Astrocyte (in vitro differentiated cells and primary cell): ENCODE data around the gene GRIA1. TPM values are rescaled to one million over a fixed set of nuclear protein-coding genes. Genes with fewer than 3 reads are reported as not detected.
A peak's percentile ranks its signal among the peaks of the same experiment; 100 is the strongest.

ENCODE experiments used
- DNase-seq: peaks from one replicate; pipeline ENCODE4 v3.0.0-alpha.2; 2010; ENCODE audit warnings: low read depth
- FAIRE-seq: peaks from 2 replicates; lab custom pipeline; 2011; peaks lifted over from hg19 to GRCh38; lab: Jason Lieb, UNC
- H2AFZ ChIP-seq: 2 replicates; pipeline ENCODE4 v1.6.0; 2012; ENCODE audit warnings: low read depth, low read length, inconsistent platforms
- H3K27ac ChIP-seq: 2 replicates; pipeline ENCODE4 v1.5.1; 2011; ENCODE audit warnings: low read depth, low read length, inconsistent platforms
- H3K27me3 ChIP-seq: 2 replicates; pipeline ENCODE4 v1.6.0; 2011; ENCODE audit warnings: low read length, inconsistent platforms; ENCODE audit not compliant: insufficient read depth
- H3K36me3 ChIP-seq: 2 replicates; pipeline ENCODE4 v1.5.1; 2011; ENCODE audit warnings: low read length, inconsistent platforms; ENCODE audit not compliant: insufficient read depth
- H3K4me1 ChIP-seq: 2 replicates; pipeline ENCODE4 v1.5.1; 2011; ENCODE audit warnings: low read length, inconsistent platforms; ENCODE audit not compliant: insufficient read depth
- H3K4me2 ChIP-seq: 2 replicates; pipeline ENCODE4 v1.6.0; 2012; ENCODE audit warnings: low read length, inconsistent platforms
- H3K4me3 ChIP-seq: 2 replicates; pipeline ENCODE4 v1.5.1; 2011; ENCODE audit warnings: low read depth, mild to moderate bottlenecking, low read length, inconsistent platforms; ENCODE audit not compliant: insufficient read depth
- H3K79me2 ChIP-seq: 2 replicates; pipeline ENCODE4 v1.6.0; 2012; ENCODE audit warnings: mild to moderate bottlenecking, low read length, inconsistent platforms; ENCODE audit not compliant: insufficient read depth
- H3K9ac ChIP-seq: 2 replicates; pipeline ENCODE4 v1.6.0; 2012; ENCODE audit warnings: mild to moderate bottlenecking, low read length, inconsistent platforms
- H3K9me3 ChIP-seq: 2 replicates; pipeline ENCODE4 v1.5.1; 2012; ENCODE audit warnings: low read depth, mild to moderate bottlenecking, low read length, inconsistent platforms; ENCODE audit not compliant: insufficient read depth
- H4K20me1 ChIP-seq: 2 replicates; pipeline ENCODE4 v1.6.0; 2012; ENCODE audit warnings: low read length, inconsistent platforms; ENCODE audit not compliant: insufficient read depth
- H3K27ac Mint-ChIP-seq: one replicate; pipeline ENCODE4 v1.8.0; 2021; ENCODE audit warnings: mild to moderate bottlenecking, mixed read lengths; ENCODE audit not compliant: unreplicated experiment
- H3K27me3 Mint-ChIP-seq: one replicate; pipeline ENCODE4 v1.8.0; 2021; ENCODE audit warnings: low read depth, mixed read lengths; ENCODE audit not compliant: unreplicated experiment
- H3K36me3 Mint-ChIP-seq: one replicate; pipeline ENCODE4 v1.8.0; 2021; ENCODE audit warnings: low read depth, mixed read lengths; ENCODE audit not compliant: unreplicated experiment
- H3K4me1 Mint-ChIP-seq: one replicate; pipeline ENCODE4 v1.8.0; 2021; ENCODE audit warnings: low read depth, mixed read lengths; ENCODE audit not compliant: unreplicated experiment
- H3K4me3 Mint-ChIP-seq: one replicate; pipeline ENCODE4 v1.8.0; 2021; ENCODE audit warnings: mild to moderate bottlenecking, moderate library complexity, mixed read lengths; ENCODE audit not compliant: unreplicated experiment
- H3K9me3 Mint-ChIP-seq: one replicate; pipeline ENCODE4 v1.8.0; 2021; ENCODE audit warnings: mild to moderate bottlenecking, mixed read lengths; ENCODE audit not compliant: unreplicated experiment
- EZH2 ChIP-seq: IDR thresholded peaks from 2 replicates; pipeline ENCODE4 v1.6.1; 2012; ENCODE audit warnings: mild to moderate bottlenecking, low read length, inconsistent platforms; ENCODE audit not compliant: insufficient read depth
- total RNA-seq: library from RNA; stranded (reverse); gene quantifications from 2 replicates; pipeline ENCODE4 v1.2.1, GENCODE V29; 2021
- TF ChIP-seq, protein P1 (sequence below): IDR thresholded peaks from 2 replicates; pipeline ENCODE4 v1.5.1; 2011; ENCODE audit warnings: low read depth, mild to moderate bottlenecking, inconsistent platforms, low read length, moderate library complexity; ENCODE audit not compliant: insufficient read depth

GRIA1 gene
- total RNA-seq, 1 donor from 2014 or later: 5.4 TPM

DNA sequence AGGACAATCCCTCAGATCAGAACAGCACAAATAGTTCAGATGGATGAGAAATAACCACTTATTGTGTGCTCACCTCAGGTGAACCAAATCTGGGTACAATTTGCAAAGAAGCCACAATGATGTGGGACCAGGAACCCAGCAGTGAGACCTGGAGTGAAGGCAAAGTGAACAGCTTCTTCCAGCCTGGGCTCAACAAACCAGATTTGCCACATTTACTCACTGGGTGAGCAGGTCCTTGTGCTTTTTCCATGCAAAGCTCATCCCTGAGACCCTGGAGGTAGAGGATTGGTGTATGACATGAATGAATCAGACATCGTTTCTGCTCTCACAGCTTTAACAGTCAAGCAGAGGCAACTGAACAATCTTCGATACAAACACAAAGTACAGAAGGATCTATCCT is 29.1 kb upstream of the GRIA1 start:
- no peak overlapping the region for H3K4me2 ChIP-seq
- Mint-ChIP-seq H3K27ac (no peak overlapping the region), H3K36me3 (no peaks in the 10 kb centered on the region), H3K27me3 (no peaks in the 10 kb centered on the region), H3K9me3 (no peaks in the 10 kb centered on the region), H3K4me3 (no peak overlapping the region), H3K4me1 (peaks cover 13% of the 10 kb centered on the region)
- TF ChIP-seq EZH2: no peak
- TF ChIP-seq, protein P1, sequence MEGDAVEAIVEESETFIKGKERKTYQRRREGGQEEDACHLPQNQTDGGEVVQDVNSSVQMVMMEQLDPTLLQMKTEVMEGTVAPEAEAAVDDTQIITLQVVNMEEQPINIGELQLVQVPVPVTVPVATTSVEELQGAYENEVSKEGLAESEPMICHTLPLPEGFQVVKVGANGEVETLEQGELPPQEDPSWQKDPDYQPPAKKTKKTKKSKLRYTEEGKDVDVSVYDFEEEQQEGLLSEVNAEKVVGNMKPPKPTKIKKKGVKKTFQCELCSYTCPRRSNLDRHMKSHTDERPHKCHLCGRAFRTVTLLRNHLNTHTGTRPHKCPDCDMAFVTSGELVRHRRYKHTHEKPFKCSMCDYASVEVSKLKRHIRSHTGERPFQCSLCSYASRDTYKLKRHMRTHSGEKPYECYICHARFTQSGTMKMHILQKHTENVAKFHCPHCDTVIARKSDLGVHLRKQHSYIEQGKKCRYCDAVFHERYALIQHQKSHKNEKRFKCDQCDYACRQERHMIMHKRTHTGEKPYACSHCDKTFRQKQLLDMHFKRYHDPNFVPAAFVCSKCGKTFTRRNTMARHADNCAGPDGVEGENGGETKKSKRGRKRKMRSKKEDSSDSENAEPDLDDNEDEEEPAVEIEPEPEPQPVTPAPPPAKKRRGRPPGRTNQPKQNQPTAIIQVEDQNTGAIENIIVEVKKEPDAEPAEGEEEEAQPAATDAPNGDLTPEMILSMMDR: no peak
- no peak overlapping the region for H3K9ac ChIP-seq
- peaks cover 7% of the 10 kb centered on the region for H3K4me1 ChIP-seq
- no peaks in the 10 kb centered on the region for H3K36me3 ChIP-seq
- no peak overlapping the region for H3K27ac ChIP-seq
- no peak overlapping the region for H2AFZ ChIP-seq
- no peak for FAIRE-seq
- no peak for DNase-seq
- H3K4me3 ChIP-seq: no peak overlapping the region
- H3K27me3 ChIP-seq: no peaks in the 10 kb centered on the region
- no peaks in the 10 kb centered on the region for H3K79me2 ChIP-seq
- no peaks in the 10 kb centered on the region for H3K9me3 ChIP-seq
- no peaks in the 10 kb centered on the region for H4K20me1 ChIP-seq

DNA sequence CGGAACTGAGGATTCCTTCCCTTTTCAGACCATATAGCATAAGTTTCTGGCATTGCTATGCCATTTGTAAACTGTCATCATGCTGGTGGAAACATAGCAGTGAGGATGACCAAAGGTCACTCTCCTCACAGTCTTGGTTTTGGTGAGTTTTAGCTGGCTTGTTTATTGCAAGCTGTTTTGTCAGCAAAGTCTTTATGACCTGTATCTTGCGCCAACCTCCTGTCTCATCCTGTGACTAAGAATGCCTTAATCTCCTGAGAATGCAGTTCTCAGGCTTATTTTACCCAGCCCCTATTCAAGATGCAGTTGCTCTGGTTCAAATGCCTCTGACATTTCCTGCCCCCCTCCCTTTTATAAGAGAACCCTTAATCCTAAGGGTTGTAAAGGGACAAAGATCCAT is 26.7 kb upstream of the GRIA1 start:
- Histone ChIP-seq H3K4me2 (peak overlapping the region; percentile 67), H4K20me1 (no peaks in the 10 kb centered on the region), H3K36me3 (no peaks in the 10 kb centered on the region), H3K27ac (no peak overlapping the region), H3K79me2 (no peaks in the 10 kb centered on the region), H2AFZ (no peak overlapping the region), H3K27me3 (no peaks in the 10 kb centered on the region), H3K4me1 (peaks cover 7% of the 10 kb centered on the region), H3K4me3 (no peak overlapping the region), H3K9me3 (no peaks in the 10 kb centered on the region), H3K9ac (no peak overlapping the region)
- no peaks in the 10 kb centered on the region for H3K27me3 Mint-ChIP-seq
- H3K27ac Mint-ChIP-seq: peak overlapping the region; percentile 13
- H3K4me3 Mint-ChIP-seq: no peak overlapping the region
- FAIRE-seq (peak; percentile 64), DNase-seq (peak; percentile 39)
- H3K36me3 Mint-ChIP-seq: no peaks in the 10 kb centered on the region
- no peak for TF ChIP-seq EZH2
- TF ChIP-seq, protein P1: no peak
- H3K4me1 Mint-ChIP-seq: peaks cover 10% of the 10 kb centered on the region
- no peaks in the 10 kb centered on the region for H3K9me3 Mint-ChIP-seq

DNA sequence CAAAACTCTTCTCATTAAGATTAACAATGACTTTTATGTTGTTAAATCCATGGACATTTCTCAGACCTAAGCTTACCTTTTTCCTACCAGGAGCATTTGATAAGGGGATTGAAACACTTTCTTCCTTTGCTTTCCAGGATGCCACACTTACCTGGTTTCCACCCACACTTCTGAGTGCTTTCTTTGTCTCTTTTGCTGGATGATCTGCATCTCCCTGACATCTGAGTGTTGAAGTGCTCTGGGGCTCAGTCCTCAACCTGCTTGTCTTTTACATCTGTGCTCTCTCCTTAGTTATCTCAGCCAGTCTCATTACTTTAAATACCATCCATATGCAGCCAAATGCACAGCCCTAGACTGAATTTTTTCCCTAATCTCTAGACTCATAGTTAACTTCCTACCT is 22.9 kb upstream of the GRIA1 start:
- Histone ChIP-seq H3K27ac (no peak overlapping the region), H3K9ac (no peak overlapping the region), H3K79me2 (no peaks in the 10 kb centered on the region), H3K4me2 (no peak overlapping the region), H4K20me1 (no peaks in the 10 kb centered on the region), H3K36me3 (no peaks in the 10 kb centered on the region), H3K4me1 (peaks cover 7% of the 10 kb centered on the region), H3K27me3 (no peaks in the 10 kb centered on the region), H3K4me3 (no peak overlapping the region), H3K9me3 (no peaks in the 10 kb centered on the region), H2AFZ (no peak overlapping the region)
- peaks cover 6% of the 10 kb centered on the region for H3K4me1 Mint-ChIP-seq
- no peaks in the 10 kb centered on the region for H3K9me3 Mint-ChIP-seq
- no peaks in the 10 kb centered on the region for H3K27me3 Mint-ChIP-seq
- FAIRE-seq: no peak
- H3K4me3 Mint-ChIP-seq: no peak overlapping the region
- H3K27ac Mint-ChIP-seq: no peak overlapping the region
- no peaks in the 10 kb centered on the region for H3K36me3 Mint-ChIP-seq
- DNase-seq: no peak
- no peak for TF ChIP-seq EZH2
- TF ChIP-seq, protein P1: no peak
